ENCODE data around the gene MDGA2. TPM values are rescaled to one million over a fixed set of nuclear protein-coding genes. Genes with fewer than 3 reads are reported as not detected.
A peak's percentile ranks its signal among the peaks of the same experiment; 100 is the strongest.

MDGA2 gene
- total RNA-seq, 1 donor from 2014 or later = 8.1 TPM

GRCh38 chr14:47040550-47040949, 634.9 kb downstream of the MDGA2 start:
- Mint-ChIP-seq H3K27me3 (ENCODE audit: unreplicated experiment) (peaks cover 1% of the 10 kb centered on the region), H3K9me3 (ENCODE audit: unreplicated experiment) (no peaks in the 10 kb centered on the region), H3K36me3 (ENCODE audit: low read depth, unreplicated experiment) (no peaks in the 10 kb centered on the region), H3K4me1 (ENCODE audit: unreplicated experiment) (peaks cover 19% of the 10 kb centered on the region), H3K4me3 (ENCODE audit: unreplicated experiment) (no peak overlapping the region), H3K27ac (ENCODE audit: unreplicated experiment) (peak overlapping the region; percentile 83)
- peak; percentile 16 for DNase-seq (ENCODE audit: low spot score)
- TF ChIP-seq CTCF (IDR thresholded peaks at IDR 0.05; ENCODE audit: unreplicated experiment) = no peak

GRCh38 chr14:47039336-47039735, 636.1 kb downstream of the MDGA2 start:
- H3K36me3 Mint-ChIP-seq (ENCODE audit: low read depth, unreplicated experiment) = no peaks in the 10 kb centered on the region
- no peak for TF ChIP-seq CTCF (IDR thresholded peaks at IDR 0.05; ENCODE audit: unreplicated experiment)
- no peaks in the 10 kb centered on the region for H3K27me3 Mint-ChIP-seq (ENCODE audit: unreplicated experiment)
- H3K27ac Mint-ChIP-seq (ENCODE audit: unreplicated experiment) = no peak overlapping the region
- H3K9me3 Mint-ChIP-seq (ENCODE audit: unreplicated experiment) = no peaks in the 10 kb centered on the region
- no peak for DNase-seq (ENCODE audit: low spot score)
- peaks cover 17% of the 10 kb centered on the region for H3K4me1 Mint-ChIP-seq (ENCODE audit: unreplicated experiment)
- H3K4me3 Mint-ChIP-seq (ENCODE audit: unreplicated experiment) = no peak overlapping the region

GRCh38 chr14:47022721-47023120, 652.7 kb downstream of the MDGA2 start:
- no peaks in the 10 kb centered on the region for H3K36me3 Mint-ChIP-seq (ENCODE audit: low read depth, unreplicated experiment)
- no peak for TF ChIP-seq CTCF (IDR thresholded peaks at IDR 0.05; ENCODE audit: unreplicated experiment)
- H3K4me1 Mint-ChIP-seq (ENCODE audit: unreplicated experiment) = peaks cover 2% of the 10 kb centered on the region
- DNase-seq (ENCODE audit: low spot score) = no peak
- no peak overlapping the region for H3K4me3 Mint-ChIP-seq (ENCODE audit: unreplicated experiment)
- no peaks in the 10 kb centered on the region for H3K27me3 Mint-ChIP-seq (ENCODE audit: unreplicated experiment)
- no peaks in the 10 kb centered on the region for H3K9me3 Mint-ChIP-seq (ENCODE audit: unreplicated experiment)
- no peak overlapping the region for H3K27ac Mint-ChIP-seq (ENCODE audit: unreplicated experiment)

GRCh38 chr14:47020500-47020899, 654.9 kb downstream of the MDGA2 start:
- Mint-ChIP-seq H3K36me3 (ENCODE audit: low read depth, unreplicated experiment) (no peaks in the 10 kb centered on the region), H3K4me3 (ENCODE audit: unreplicated experiment) (no peak overlapping the region), H3K9me3 (ENCODE audit: unreplicated experiment) (no peaks in the 10 kb centered on the region), H3K27me3 (ENCODE audit: unreplicated experiment) (no peaks in the 10 kb centered on the region), H3K4me1 (ENCODE audit: unreplicated experiment) (peaks cover 2% of the 10 kb centered on the region), H3K27ac (ENCODE audit: unreplicated experiment) (no peak overlapping the region)
- no peak for TF ChIP-seq CTCF (IDR thresholded peaks at IDR 0.05; ENCODE audit: unreplicated experiment)
- no peak for DNase-seq (ENCODE audit: low spot score)

GRCh38 chr14:47012533-47013280, 662.7 kb downstream of the MDGA2 start:
- Mint-ChIP-seq H3K36me3 (ENCODE audit: low read depth, unreplicated experiment) (no peaks in the 10 kb centered on the region), H3K4me3 (ENCODE audit: unreplicated experiment) (no peak overlapping the region), H3K27me3 (ENCODE audit: unreplicated experiment) (no peaks in the 10 kb centered on the region), H3K4me1 (ENCODE audit: unreplicated experiment) (peaks cover 5% of the 10 kb centered on the region), H3K27ac (ENCODE audit: unreplicated experiment) (no peak overlapping the region), H3K9me3 (ENCODE audit: unreplicated experiment) (no peaks in the 10 kb centered on the region)
- no peak for TF ChIP-seq CTCF (IDR thresholded peaks at IDR 0.05; ENCODE audit: unreplicated experiment)
- no peak for DNase-seq (ENCODE audit: low spot score)

All from endothelial cell (in vitro differentiated cells).